Measurements from ENCODE around the gene KCNG4. TPM values are rescaled to one million over a fixed set of nuclear protein-coding genes. Genes with fewer than 3 reads are reported as not detected.

The KCNG4 gene
- total and polyA plus RNA-seq, 2 of the 8 experiments (the other 6 are each of a cell fraction or from before 2014, with no cell fraction given) = not detected

DNA sequence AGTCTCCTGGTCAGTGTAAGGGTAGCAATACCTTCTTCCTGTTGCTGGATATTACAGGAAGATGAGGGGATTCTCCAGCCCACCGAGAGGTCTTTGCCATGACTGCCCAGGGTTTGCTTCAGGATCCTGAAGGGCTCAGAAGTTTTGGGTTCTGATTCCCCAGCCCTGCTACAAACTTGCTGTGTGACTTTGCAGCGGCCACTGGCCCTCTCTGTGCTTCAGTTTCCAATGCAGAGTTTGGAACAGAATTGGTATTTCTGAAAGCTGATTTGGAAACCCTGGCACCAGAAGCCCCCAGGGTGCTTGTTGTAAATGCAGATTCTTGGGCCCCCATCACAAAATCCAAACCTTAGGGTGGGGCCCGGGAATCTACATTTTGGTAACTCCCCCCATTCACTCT is 14.7 kb downstream of the KCNG4 start:
- no peaks in the 10 kb centered on the region for H3K79me1 ChIP-seq (ENCODE audit: low read depth, low read length)
- no peak overlapping the region for H3K56ac ChIP-seq (replicated peaks; ENCODE audit: insufficient read length, low read depth, low read length)
- FAIRE-seq (no peak), DNase-seq (ENCODE audit: low read depth in 1 of 2, low spot score in 2 of 2) (no peak)
- no peak overlapping the region for H3K9ac ChIP-seq (replicated peaks in 1 of 4; ENCODE audit: extremely low read depth in 1 of 4, low read depth in 3 of 4, low read length in 3 of 4)
- POLR2A ChIA-PET (ENCODE audit: partially characterized antibody) = no interaction called here
- WGBS, 2 experiments (ENCODE audit: extremely low coverage in 1 of 2, insufficient coverage in 1 of 2, insufficient read length in 1 of 2, insufficient replicate concordance in 2 of 2, low coverage in 1 of 2, low lambda C conversion rate in 2 of 2, missing lambda C conversion rate in 1 of 2) = 96% methylated on average over 3 of the region's 3 CpGs; no CpG with 5 or more reads in 1 of the 2 experiments
- H3K27ac ChIP-seq (ENCODE audit: low read depth, low read length) = no peak overlapping the region
- H2BK120ac ChIP-seq (replicated peaks; ENCODE audit: low read depth, low read length) = no peak overlapping the region
- no peak overlapping the region for H4K5ac ChIP-seq (ENCODE audit: insufficient read length, low read depth, low read length)
- H3K4me3 ChIP-seq (ENCODE audit: extremely low read depth in 1 of 4, insufficient read depth in 2 of 4, low read depth in 3 of 4, low read length in 4 of 4) = no peak overlapping the region
- no peaks in the 10 kb centered on the region for H3K23me2 ChIP-seq (ENCODE audit: low read depth, low read length)
- no peak overlapping the region for H4K8ac ChIP-seq (ENCODE audit: extremely low read depth, insufficient read depth, low read length)
- no peaks in the 10 kb centered on the region for H3K79me2 ChIP-seq (ENCODE audit: control insufficient read depth in 1 of 2, insufficient read depth in 2 of 2, low read length in 2 of 2)
- no peaks in the 10 kb centered on the region for H3K36me3 ChIP-seq (ENCODE audit: control insufficient read depth in 2 of 4, insufficient read depth in 4 of 4, low read length in 3 of 4)
- H3K18ac ChIP-seq (ENCODE audit: extremely low read depth, low read length) = no peak overlapping the region
- no peak overlapping the region for H3K14ac ChIP-seq (ENCODE audit: insufficient read length)
- H4K20me1 ChIP-seq (replicated peaks in 1 of 2; ENCODE audit: control insufficient read depth in 1 of 2, insufficient read depth in 2 of 2, low read length in 2 of 2) = no peaks in the 10 kb centered on the region
- TF ChIP-seq USF2 (IDR thresholded peaks at IDR 0.05; ENCODE audit: low read length) = no peak
- TF ChIP-seq TAF1 (IDR thresholded peaks at IDR 0.05; ENCODE audit: low read depth, low read length) = no peak
- no peak for TF ChIP-seq BACH1 (IDR thresholded peaks at IDR 0.05; ENCODE audit: low read length)
- no peak for TF ChIP-seq SUZ12 (IDR thresholded peaks at IDR 0.05; ENCODE audit: low read length)
- TF ChIP-seq KDM1A (IDR thresholded peaks at IDR 0.05; ENCODE audit: borderline replicate concordance, low read length) = peak; percentile 64; the same call in 1 of the 2 replicates
- TF ChIP-seq HDAC6 (IDR thresholded peaks at IDR 0.05; ENCODE audit: low read depth, low read length) = no peak
- no peaks in the 10 kb centered on the region for H3K27me3 ChIP-seq (replicated peaks in 1 of 4; ENCODE audit: control insufficient read depth in 3 of 4, extremely low read depth in 1 of 4, insufficient read depth in 3 of 4, low read length in 3 of 4)
- CTCF ChIA-PET (ENCODE audit: partially characterized antibody) = interaction anchor here (1.9 kb wide), 1 partner anchor 36 kb away, joined by 6 read pairs; no protein-coding TSS in a partner anchor
- no peak overlapping the region for H3K4me2 ChIP-seq (ENCODE audit: insufficient read depth in 1 of 2, low read depth in 2 of 2, low read length in 2 of 2)
- no peak overlapping the region for H4K91ac ChIP-seq (replicated peaks; ENCODE audit: insufficient read length, low read length)
- no peak overlapping the region for H2BK5ac ChIP-seq (ENCODE audit: low read depth, low read length)
- H2BK15ac ChIP-seq (ENCODE audit: low read length) = no peak overlapping the region
- H2AFZ ChIP-seq (ENCODE audit: low read length) = no peak overlapping the region
- peaks cover 0 to 12% (median 6%) of the 10 kb centered on the region in 4 experiments; a peak in 6 of 7 replicates for H3K4me1 ChIP-seq (replicated peaks in 1 of 4; ENCODE audit: control insufficient read depth in 3 of 4, insufficient read depth in 4 of 4, low read length in 3 of 4)
- no peak overlapping the region for H3K4ac ChIP-seq (replicated peaks; ENCODE audit: insufficient read length, low read depth, low read length)
- H2BK12ac ChIP-seq (ENCODE audit: low read depth, low read length) = no peak overlapping the region
- no peak overlapping the region for H2BK20ac ChIP-seq (ENCODE audit: low read length)
- no peaks in the 10 kb centered on the region for H3K9me3 ChIP-seq (ENCODE audit: insufficient read depth in 2 of 2, low read depth in 1 of 2, low read length in 1 of 2)
- H2AK5ac ChIP-seq (ENCODE audit: low read depth, low read length) = no peak overlapping the region
- no peak overlapping the region for H3K23ac ChIP-seq (ENCODE audit: insufficient read length)

Data from H1 (cell line).